K562 (cell line): ENCODE results near the gene AOC1.

Experiments
- CHCHD3 ChIP-seq: fragments of 250-450 bp; sonication (Bioruptor Pico); IDR thresholded peaks from 2 replicates; pipeline ENCODE4 v2.1.2; 2022; ENCODE audit warnings: mild to moderate bottlenecking
- EZH2 ChIP-seq: IDR thresholded peaks from 2 replicates; pipeline ENCODE4 v1.6.1; 2012; ENCODE audit warnings: low read depth, mild to moderate bottlenecking, inconsistent platforms, low read length, borderline replicate concordance
- MYBL2 ChIP-seq, 2 experiments: fragments of 450-650 bp in 1 of 2; sonication (generic) in 1 of 2; formaldehyde crosslinking in 1 of 2; IDR thresholded peaks; 2 replicates each; pipeline versions ENCODE4 v1.6.1 to v1.8.1; 2017 to 2022; ENCODE audit warnings: borderline replicate concordance in 1 of 2, inconsistent platforms in 1 of 2, low read depth in 1 of 2, mild to moderate bottlenecking in 1 of 2, missing genetic modification reagents in 1 of 2, moderate library complexity in 1 of 2
- RBM22 ChIP-seq: fragments of 200-400 bp; formaldehyde crosslinking; IDR thresholded peaks from 2 replicates; pipeline ENCODE4 v1.6.1; 2018; ENCODE audit warnings: low read length, low read depth; ENCODE audit not compliant: poor library complexity, severe bottlenecking
- ZNF217 ChIP-seq: sonication (generic); formaldehyde crosslinking; IDR thresholded peaks from 2 replicates; pipeline ENCODE4 v1.8.0; 2022; ENCODE audit warnings: mild to moderate bottlenecking, missing genetic modification reagents
- ZNF347 ChIP-seq: fragments of 450-650 bp; formaldehyde crosslinking; IDR thresholded peaks from 2 replicates; pipeline ENCODE4 v1.4.0; 2020; ENCODE audit warnings: low read depth, mild to moderate bottlenecking, moderate library complexity
- TF ChIP-seq, protein P1 (sequence below), 3 experiments: IDR thresholded peaks in 2 of 3; conservative IDR thresholded peaks in 1 of 3; 2 replicates each; pipeline ENCODE4 v1.5.1; 2011 to 2012; ENCODE audit warnings: low read length in 3 of 3, mild to moderate bottlenecking in 3 of 3, control low read depth in 2 of 3, improper control_type of control experiment in 1 of 3, inconsistent platforms in 1 of 3, low read depth in 1 of 3, mixed read lengths in 1 of 3, moderate library complexity in 1 of 3; ENCODE audit not compliant: insufficient read depth in 2 of 3

DNA sequence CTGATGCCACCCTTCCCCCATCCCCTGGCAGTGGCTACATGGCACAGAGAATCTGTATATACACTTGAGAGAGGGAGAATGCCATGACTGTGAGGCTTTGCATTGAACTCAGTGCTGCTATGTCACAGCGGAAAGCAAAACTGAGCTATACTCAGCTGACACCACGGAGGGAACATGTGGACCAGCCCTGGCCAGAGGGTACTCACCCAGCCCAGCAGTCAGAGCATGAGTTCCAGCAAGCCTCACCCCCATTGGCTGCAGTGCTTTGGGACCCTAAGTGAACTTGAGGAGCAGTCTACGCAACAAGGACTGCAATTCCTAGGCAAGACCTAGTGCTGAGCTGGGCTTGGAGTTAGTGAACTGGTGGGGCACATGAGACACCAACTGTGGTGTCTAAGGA is 10.3 kb upstream of the AOC1 start:
- TF ChIP-seq ZNF217 (CRISPR knock-in tag) (no peak), RBM22 (no peak), EZH2 (no peak), CHCHD3 (CRISPR knock-in tag) (no peak), MYBL2 (IDR thresholded peaks at IDR 0.05; ENCODE audit: low read depth) (no peak), MYBL2 (CRISPR knock-in tag; IDR thresholded peaks at IDR 0.05; ENCODE audit: borderline replicate concordance) (no peak), ZNF347 (CRISPR knock-in tag) (no peak)
- TF ChIP-seq, protein P1, sequence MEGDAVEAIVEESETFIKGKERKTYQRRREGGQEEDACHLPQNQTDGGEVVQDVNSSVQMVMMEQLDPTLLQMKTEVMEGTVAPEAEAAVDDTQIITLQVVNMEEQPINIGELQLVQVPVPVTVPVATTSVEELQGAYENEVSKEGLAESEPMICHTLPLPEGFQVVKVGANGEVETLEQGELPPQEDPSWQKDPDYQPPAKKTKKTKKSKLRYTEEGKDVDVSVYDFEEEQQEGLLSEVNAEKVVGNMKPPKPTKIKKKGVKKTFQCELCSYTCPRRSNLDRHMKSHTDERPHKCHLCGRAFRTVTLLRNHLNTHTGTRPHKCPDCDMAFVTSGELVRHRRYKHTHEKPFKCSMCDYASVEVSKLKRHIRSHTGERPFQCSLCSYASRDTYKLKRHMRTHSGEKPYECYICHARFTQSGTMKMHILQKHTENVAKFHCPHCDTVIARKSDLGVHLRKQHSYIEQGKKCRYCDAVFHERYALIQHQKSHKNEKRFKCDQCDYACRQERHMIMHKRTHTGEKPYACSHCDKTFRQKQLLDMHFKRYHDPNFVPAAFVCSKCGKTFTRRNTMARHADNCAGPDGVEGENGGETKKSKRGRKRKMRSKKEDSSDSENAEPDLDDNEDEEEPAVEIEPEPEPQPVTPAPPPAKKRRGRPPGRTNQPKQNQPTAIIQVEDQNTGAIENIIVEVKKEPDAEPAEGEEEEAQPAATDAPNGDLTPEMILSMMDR (IDR thresholded peaks at IDR 0.05 in 2 of 3, conservative IDR thresholded peaks at IDR 0.05 in 1 of 3; ENCODE audit: insufficient read depth in 2 of 3, low read depth in 1 of 3, low read length in 3 of 3), result no peak
